HepG2 (cell line): ENCODE results near the gene COX4I2. TPM values are rescaled to one million over a fixed set of nuclear protein-coding genes. Genes with fewer than 3 reads are reported as not detected.

Experiments used
- ATAC-seq: fragments of 200-7000 bp; cut with Tn5 transposase; 3 replicates; pipeline ENCODE4 v1.9.1; 2020; ENCODE audit warnings: mild to moderate bottlenecking, moderate library complexity
- BruUV-seq: library from RNA; stranded (reverse); fragments of 400-500 nt; replicated peaks from 2 replicates; lab custom pipeline; 2021; lab: Mats Ljungman, UMichigan
- CTCF ChIA-PET: fragments of 300-600 bp; formaldehyde crosslinking; extraction: SDS; loops from one replicate; lab custom pipeline; 2021; ENCODE audit warnings: low total read pairs, inconsistent platforms, low intra/inter-chr PET ratio; lab: Yijun Ruan, JAX
- POLR2A ChIA-PET: fragments of 350-600 bp; sonication (Branson Sonifier 250); formaldehyde crosslinking; loops from one replicate; lab custom pipeline; 2020; ENCODE audit warnings: antibody characterized with exemption, inconsistent platforms; lab: Yijun Ruan, JAX
- DNase-seq: peaks from one replicate; pipeline ENCODE4 v3.0.0-alpha.2; 2015; ENCODE audit warnings: low spot score
- FAIRE-seq: peaks from 3 replicates; lab custom pipeline; 2011; peaks lifted over from hg19 to GRCh38; lab: Jason Lieb, UNC
- H2AFZ ChIP-seq: one replicate; pipeline ENCODE4 v1.6.1; 2011; ENCODE audit warnings: low read length, inconsistent platforms
- H3K27ac ChIP-seq: fragments of 300-600 bp; 3 replicates; pipeline ENCODE4 v1.8.0; 2011; ENCODE audit warnings: mixed run types, mild to moderate bottlenecking, mixed read lengths, low read length, inconsistent platforms; ENCODE audit not compliant: insufficient read depth; ENCODE audit errors: extremely low read length
- H3K27me3 ChIP-seq, 2 experiments: fragments of 200-600 bp in 1 of 2; 2 replicates in 1 of 2; 3 replicates in 1 of 2; pipeline versions ENCODE4 v1.6.0 to v1.8.0; 2011; ENCODE audit warnings: low read length in 2 of 2, mild to moderate bottlenecking in 2 of 2, moderate library complexity in 2 of 2, inconsistent platforms in 1 of 2; ENCODE audit not compliant: insufficient read depth in 2 of 2, control insufficient read depth in 1 of 2
- H3K36me3 ChIP-seq, 2 experiments: fragments of 200-600 bp in 1 of 2; replicated peaks in 1 of 2; 2 replicates in 1 of 2; 3 replicates in 1 of 2; pipeline versions ENCODE4 v1.5.1 to v1.8.0; 2011; ENCODE audit warnings: low read length in 2 of 2, inconsistent platforms in 1 of 2; ENCODE audit not compliant: insufficient read depth in 2 of 2, control insufficient read depth in 1 of 2
- H3K4me1 ChIP-seq: 2 replicates; pipeline ENCODE4 v1.5.1; 2012; ENCODE audit warnings: low read length, inconsistent platforms; ENCODE audit not compliant: insufficient read depth
- H3K4me2 ChIP-seq: 2 replicates; pipeline ENCODE4 v1.6.0; 2011; ENCODE audit warnings: low read depth, low read length, inconsistent platforms
- H3K4me3 ChIP-seq, 3 experiments: fragments of 200-600 bp in 1 of 3; sonication (generic), shearing (Covaris generic) in 1 of 3; replicated peaks in 1 of 3; 2 replicates each; pipeline ENCODE4 v1.5.1; 2011 to 2016; ENCODE audit warnings: low read length in 3 of 3, inconsistent platforms in 2 of 3, low read depth in 2 of 3, mild to moderate bottlenecking in 2 of 3, control low read depth in 1 of 3, mixed read lengths in 1 of 3; ENCODE audit not compliant: insufficient read depth in 1 of 3
- H3K79me2 ChIP-seq: one replicate; pipeline ENCODE4 v1.6.1; 2011; ENCODE audit warnings: low read length, inconsistent platforms; ENCODE audit not compliant: insufficient read depth
- H3K9ac ChIP-seq: 2 replicates; pipeline ENCODE4 v1.6.0; 2011; ENCODE audit warnings: mild to moderate bottlenecking, low read depth, low read length, inconsistent platforms; ENCODE audit not compliant: insufficient read depth
- H3K9me3 ChIP-seq: 2 replicates; pipeline ENCODE4 v1.5.1; 2012; ENCODE audit warnings: mild to moderate bottlenecking, low read length
- H4K20me1 ChIP-seq: 2 replicates; pipeline ENCODE4 v1.6.0; 2011; ENCODE audit warnings: inconsistent platforms, mild to moderate bottlenecking, low read length, moderate library complexity; ENCODE audit not compliant: insufficient read depth
- AGO2 ChIP-seq: fragments of 200-400 bp; formaldehyde crosslinking; optimal IDR thresholded peaks from 2 replicates; pipeline ENCODE3; 2017; ENCODE audit warnings: mild to moderate bottlenecking, low read depth, low read length, moderate library complexity
- NONO ChIP-seq, 2 experiments: fragments of 450-650 bp in 1 of 2; sonication (generic) in 1 of 2; formaldehyde crosslinking in 1 of 2; IDR thresholded peaks in 1 of 2; conservative IDR thresholded peaks in 1 of 2; 2 replicates each; pipeline versions ENCODE4 v1.6.1 to v1.8.0; 2017 to 2022; ENCODE audit warnings: mild to moderate bottlenecking in 1 of 2, missing genetic modification reagents in 1 of 2, moderate library complexity in 1 of 2
- PITX1 ChIP-seq: sonication (generic); formaldehyde crosslinking; IDR thresholded peaks from 2 replicates; pipeline ENCODE4 v1.5.1; 2020; ENCODE audit warnings: mild to moderate bottlenecking, missing genetic modification reagents
- POLR2G ChIP-seq: fragments of 200-400 bp; formaldehyde crosslinking; IDR thresholded peaks from 2 replicates; pipeline ENCODE4 v1.6.1; 2018; ENCODE audit warnings: mild to moderate bottlenecking, low read depth, low read length, moderate library complexity
- RBM22 ChIP-seq: fragments of 200-400 bp; formaldehyde crosslinking; optimal IDR thresholded peaks from 2 replicates; pipeline ENCODE3; 2017; ENCODE audit warnings: mild to moderate bottlenecking, low read length, moderate library complexity
- SKI ChIP-seq: fragments of 450-650 bp; IDR thresholded peaks from one replicate; pipeline ENCODE4 v1.6.1; 2018; ENCODE audit warnings: mild to moderate bottlenecking; ENCODE audit not compliant: partially characterized antibody
- TBX2 ChIP-seq: sonication (generic); formaldehyde crosslinking; IDR thresholded peaks from 2 replicates; pipeline ENCODE4 v1.5.0; 2020; ENCODE audit warnings: missing genetic modification reagents, mild to moderate bottlenecking, borderline replicate concordance
- ZC3H13 ChIP-seq: sonication (generic); formaldehyde crosslinking; IDR thresholded peaks from 2 replicates; pipeline ENCODE4 v1.8.1; 2023; ENCODE audit warnings: mild to moderate bottlenecking, missing genetic modification reagents, moderate library complexity
- ZC3H4 ChIP-seq: sonication (generic); formaldehyde crosslinking; IDR thresholded peaks from 2 replicates; pipeline ENCODE4 v1.4.0; 2020; ENCODE audit warnings: missing genetic modification reagents, borderline replicate concordance
- ZNF121 ChIP-seq: sonication (generic); formaldehyde crosslinking; IDR thresholded peaks from 2 replicates; pipeline ENCODE4 v1.5.0; 2020; ENCODE audit warnings: mild to moderate bottlenecking, missing genetic modification reagents
- ZNF30 ChIP-seq: sonication (generic); formaldehyde crosslinking; IDR thresholded peaks from 2 replicates; pipeline ENCODE4 v1.5.0; 2020; ENCODE audit warnings: mild to moderate bottlenecking, missing genetic modification reagents
- WGBS: methylation state at CpG from one replicate; pipeline ENCODE4 v1.1.6; 2017; ENCODE audit warnings: low lambda C conversion rate; 5-methylcytosine and 5-hydroxymethylcytosine counted together
- in situ Hi-C: cut with HindIII; loops from 2 replicates; pipeline ENCODE4 v1.10.0; 2017; ENCODE audit warnings: low pct_unique_long_range_greater_than_20kb; ENCODE audit not compliant: extremely low pct_ligation_motif_present
- intact Hi-C: fragments of 100-400 bp; cut with micrococcal nuclease; formaldehyde crosslinking; loops from one replicate; pipeline ENCODE4 v1.10.0; 2022; ENCODE audit not compliant: unreplicated experiment
- polyA plus RNA-seq, 8 experiments: library from polyadenylated mRNA; depleted of rRNA in 3 of 8; stranded (reverse) in 7 of 8; unstranded in 1 of 8; fragments of >200 nt; fragmentation: Illumina TruSeq in 4 of 8; extraction: Trizol in 4 of 8; gene quantifications; 2 replicates each; pipeline versions ENCODE4 v1.2.1 to v1.2.3, GENCODE V29; 2011 to 2016; ENCODE audit warnings: low read depth in 4 of 8, missing spikeins in 1 of 8, mixed read lengths in 1 of 8; ENCODE audit not compliant: insufficient read depth in 1 of 8
- total RNA-seq, 5 experiments: library from RNA; depleted of rRNA; stranded (reverse); fragments of >200 nt; fragmentation: Illumina TruSeq; extraction: Trizol; gene quantifications; 2 replicates each; pipeline ENCODE4 v1.2.3, GENCODE V29; 2016; ENCODE audit warnings: low read depth in 1 of 5
- TF ChIP-seq, protein P1 (sequence below): sonication (generic); formaldehyde crosslinking; IDR thresholded peaks from 2 replicates; pipeline ENCODE4 v1.8.1; 2023; ENCODE audit warnings: mild to moderate bottlenecking, missing genetic modification reagents

Gene COX4I2
- total and polyA plus RNA-seq, 2 of the 13 experiments (the other 11 are each of a cell fraction or from before 2014, with no cell fraction given), result 1.1 TPM; not detected in 1

DNA sequence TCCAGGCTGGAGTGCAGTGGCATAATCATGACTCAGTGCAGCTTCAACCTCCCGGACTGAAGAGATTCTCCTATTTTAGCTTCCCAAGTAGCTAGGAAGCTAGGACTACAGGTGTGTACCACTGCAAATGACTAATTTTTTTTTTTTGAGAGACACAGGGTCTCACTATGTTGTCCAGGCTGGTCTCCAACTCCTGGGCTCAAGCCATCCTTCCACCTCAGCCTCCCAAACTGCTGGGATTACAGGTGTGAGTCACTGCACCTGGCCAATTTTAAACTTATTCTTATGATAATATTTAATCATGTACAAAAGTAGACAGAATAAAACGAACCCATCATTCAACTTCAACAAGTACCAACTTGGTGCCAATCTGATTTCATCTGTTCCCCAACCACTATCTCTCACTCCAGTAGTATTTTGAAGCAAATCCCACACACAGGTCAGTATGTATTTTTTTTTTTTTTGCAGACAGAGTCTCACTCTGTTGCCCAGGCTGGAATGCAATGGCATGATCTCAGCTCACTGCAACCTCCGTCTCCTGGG, 52.5 kb downstream of the COX4I2 start:
- ATAC-seq (no peak), DNase-seq (no peak), FAIRE-seq (no peak)
- intact Hi-C loops (no loop called here), in situ Hi-C loops (no loop called here)
- Histone ChIP-seq H3K9me3 (no peaks in the 10 kb centered on the region), H3K36me3 (peaks cover 55 to 85% of the 10 kb centered on the region in 2 experiments), H3K27me3 (no peaks in the 10 kb centered on the region), H3K9ac (no peak overlapping the region), H3K4me3 (no peak overlapping the region), H3K27ac (no peak overlapping the region), H3K4me1 (peaks cover 67% of the 10 kb centered on the region), H2AFZ (no peak overlapping the region), H3K79me2 (peaks cover 92% of the 10 kb centered on the region), H3K4me2 (no peak overlapping the region), H4K20me1 (peaks cover 10% of the 10 kb centered on the region; the same call in 1 of the 2 replicates)
- WGBS, result 98% methylated on average over 3 of the region's 3 CpGs
- BruUV-seq, result no TSS peak
- CTCF ChIA-PET, result no interaction called here
- peak; percentile 78 for TF ChIP-seq ZNF121
- no peak for TF ChIP-seq SKI
- peak; percentile 37 for TF ChIP-seq AGO2
- TF ChIP-seq, protein P1, sequence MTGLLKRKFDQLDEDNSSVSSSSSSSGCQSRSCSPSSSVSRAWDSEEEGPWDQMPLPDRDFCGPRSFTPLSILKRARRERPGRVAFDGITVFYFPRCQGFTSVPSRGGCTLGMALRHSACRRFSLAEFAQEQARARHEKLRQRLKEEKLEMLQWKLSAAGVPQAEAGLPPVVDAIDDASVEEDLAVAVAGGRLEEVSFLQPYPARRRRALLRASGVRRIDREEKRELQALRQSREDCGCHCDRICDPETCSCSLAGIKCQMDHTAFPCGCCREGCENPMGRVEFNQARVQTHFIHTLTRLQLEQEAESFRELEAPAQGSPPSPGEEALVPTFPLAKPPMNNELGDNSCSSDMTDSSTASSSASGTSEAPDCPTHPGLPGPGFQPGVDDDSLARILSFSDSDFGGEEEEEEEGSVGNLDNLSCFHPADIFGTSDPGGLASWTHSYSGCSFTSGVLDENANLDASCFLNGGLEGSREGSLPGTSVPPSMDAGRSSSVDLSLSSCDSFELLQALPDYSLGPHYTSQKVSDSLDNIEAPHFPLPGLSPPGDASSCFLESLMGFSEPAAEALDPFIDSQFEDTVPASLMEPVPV (CRISPR knock-in tag), result 0 out of 2 replicates have a peak, but pooled peaks have one; percentile 9
- POLR2A ChIA-PET, result interaction anchor here (1.1 to 28.1 kb wide), 4 partner anchors 11 to 56 kb away, joined by 3 to 2822 read pairs (median 22); partner anchors contain the start of gene BCL2L1

- H3K36me3 ChIP-seq, result peaks cover 42 to 73% of the 10 kb centered on the region in 2 experiments
- intact Hi-C loops (no loop called here), in situ Hi-C loops (no loop called here)
- H3K4me1 ChIP-seq, result peaks cover 67% of the 10 kb centered on the region
- H3K9ac ChIP-seq, result no peak overlapping the region
- 96% methylated on average over 1 of the region's 1 CpG for WGBS
- no peaks in the 10 kb centered on the region for H3K27me3 ChIP-seq
- H3K9me3 ChIP-seq, result no peaks in the 10 kb centered on the region
- BruUV-seq, result no TSS peak
- peak overlapping the region; percentile 23 for H3K27ac ChIP-seq
- no peak for ATAC-seq
- no peak for DNase-seq
- CTCF ChIA-PET, result no interaction called here
- TF ChIP-seq ZC3H4 (CRISPR knock-in tag), result no peak
- TF ChIP-seq ZNF30, result no peak
- TF ChIP-seq POLR2G, result peak; percentile 44; the same call in 1 of the 2 replicates
- peak; percentile 38; the same call in 1 of the 2 replicates for TF ChIP-seq PITX1 (CRISPR knock-in tag)
- TF ChIP-seq RBM22, result peak; percentile 97
- TF ChIP-seq TBX2 (CRISPR knock-in tag), result 0 out of 2 replicates have a peak, but pooled peaks have one; percentile 12
- no peak for TF ChIP-seq NONO (IDR thresholded peaks at IDR 0.05)
- TF ChIP-seq NONO (CRISPR knock-in tag; conservative IDR thresholded peaks at IDR 0.05), result 0 out of 2 replicates have a peak, but pooled peaks have one; percentile 23
- TF ChIP-seq ZC3H13, result 0 out of 2 replicates have a peak, but pooled peaks have one; percentile 54
- H4K20me1 ChIP-seq, result peaks cover 7% of the 10 kb centered on the region; the same call in 1 of the 2 replicates
- POLR2A ChIA-PET, result interaction anchor here (1.1 to 28.1 kb wide), 5 partner anchors 10 to 58 kb away, joined by 3 to 2822 read pairs (median 18); partner anchors contain the start of gene BCL2L1
- H3K79me2 ChIP-seq, result peaks cover 90% of the 10 kb centered on the region
- no peak overlapping the region for H3K4me3 ChIP-seq
- no peak for FAIRE-seq
- no peak overlapping the region for H3K4me2 ChIP-seq
- no peak overlapping the region for H2AFZ ChIP-seq
Observed at GRCh38 chr20:31691646-31692275, 54.0 kb downstream of the COX4I2 start.
